Muscle layer of colon (tissue), 2 donors: ENCODE results near the gene STON2.

Source experiments
- H3K27ac ChIP-seq: one replicate; pipeline ENCODE4 v1.7.0; 2013; ENCODE audit warnings: low read depth, mild to moderate bottlenecking, low read length, moderate library complexity
- H3K27me3 ChIP-seq, 2 donors: one replicate each; pipeline ENCODE4 v1.7.0; 2013; ENCODE audit warnings: low read length in 2 of 2, mild to moderate bottlenecking in 2 of 2; ENCODE audit not compliant: insufficient read depth in 2 of 2, control insufficient read depth in 1 of 2
- H3K36me3 ChIP-seq: one replicate; pipeline ENCODE4 v1.7.0; 2013; ENCODE audit warnings: mild to moderate bottlenecking, low read length; ENCODE audit not compliant: insufficient read depth
- H3K4me1 ChIP-seq: one replicate; pipeline ENCODE4 v1.7.0; 2013; ENCODE audit warnings: mild to moderate bottlenecking, low read length; ENCODE audit not compliant: insufficient read depth
- H3K4me3 ChIP-seq, 2 donors: one replicate each; pipeline ENCODE4 v1.7.0; 2013; ENCODE audit warnings: low read length in 2 of 2, low read depth in 1 of 2, mild to moderate bottlenecking in 1 of 2, moderate library complexity in 1 of 2
- H3K9ac ChIP-seq: one replicate; pipeline ENCODE4 v1.7.0; 2013; ENCODE audit warnings: low read length
- H3K9me3 ChIP-seq: one replicate; pipeline ENCODE4 v1.7.0; 2013; ENCODE audit warnings: mild to moderate bottlenecking, low read length
- donor health status: abdominal sarcoma.
- donor health status: Adenocarcinoma of cecum.

The STON2 gene

DNA sequence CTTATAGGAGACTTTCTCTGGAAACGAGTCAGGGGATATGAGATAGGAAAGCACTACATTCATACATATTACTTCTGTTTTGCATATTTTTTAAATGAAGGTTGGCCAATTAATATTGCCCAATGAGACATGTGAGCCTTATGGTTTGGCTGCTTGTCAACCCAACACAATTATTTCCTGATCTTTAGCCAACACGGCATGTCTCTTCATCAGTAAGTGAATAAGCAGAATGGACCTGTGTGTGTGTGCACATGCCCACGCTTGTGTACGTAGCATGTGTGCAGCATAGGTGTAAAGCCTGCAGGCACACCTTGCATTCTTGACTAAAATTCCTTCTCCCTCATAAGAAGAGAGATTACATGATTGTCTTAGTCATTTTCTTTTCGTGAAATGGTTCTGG is 88.3 kb downstream of the STON2 start:
- no peak overlapping the region for H3K4me3 ChIP-seq
- H3K36me3 ChIP-seq = no peaks in the 10 kb centered on the region
- H3K4me1 ChIP-seq = no peaks in the 10 kb centered on the region
- no peak overlapping the region for H3K9ac ChIP-seq
- no peaks in the 10 kb centered on the region for H3K27me3 ChIP-seq
- H3K9me3 ChIP-seq = no peaks in the 10 kb centered on the region
- no peak overlapping the region for H3K27ac ChIP-seq

DNA sequence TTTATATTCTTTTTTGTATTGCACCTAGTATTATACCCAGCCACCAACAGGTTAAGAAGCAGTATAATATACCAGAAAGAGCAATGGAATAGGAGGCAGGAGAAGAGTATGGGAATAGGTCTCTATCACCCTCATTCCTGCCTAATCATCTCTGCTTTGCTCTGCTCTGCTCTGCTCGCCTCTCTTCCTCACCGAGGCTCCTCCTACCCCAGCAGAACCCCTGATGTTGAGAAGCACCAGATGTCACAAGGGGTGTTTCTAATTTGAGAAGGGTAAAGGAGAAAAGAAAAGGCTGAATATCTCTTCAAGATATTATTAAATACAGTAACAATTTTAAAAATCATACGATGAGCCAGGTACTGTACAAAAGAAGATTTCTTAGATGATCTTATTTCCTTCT is 89.0 kb downstream of the STON2 start:
- H3K4me1 ChIP-seq = no peaks in the 10 kb centered on the region
- H3K9ac ChIP-seq = no peak overlapping the region
- H3K4me3 ChIP-seq = no peak overlapping the region
- H3K27ac ChIP-seq = no peak overlapping the region
- H3K36me3 ChIP-seq = no peaks in the 10 kb centered on the region
- no peaks in the 10 kb centered on the region for H3K27me3 ChIP-seq
- no peaks in the 10 kb centered on the region for H3K9me3 ChIP-seq

DNA sequence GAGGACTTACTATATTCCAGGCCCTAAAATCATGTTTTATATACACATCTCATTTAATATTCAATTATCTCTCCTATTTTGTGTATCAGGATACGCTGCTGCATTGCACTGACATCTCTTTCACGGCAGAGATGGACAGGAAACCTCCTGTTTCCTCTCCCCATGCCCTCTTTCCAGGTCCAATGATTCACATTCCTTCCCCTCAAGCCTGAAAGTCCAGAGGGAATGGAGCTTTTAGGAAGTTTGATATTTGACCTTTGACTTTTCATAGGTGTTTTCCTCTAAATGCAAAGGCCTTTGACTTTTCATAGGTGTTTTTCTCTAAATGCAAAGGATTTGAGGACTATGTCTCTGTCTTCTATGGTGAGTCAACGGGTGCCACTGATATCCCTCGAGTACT is 89.5 kb downstream of the STON2 start:
- Histone ChIP-seq H3K4me1 (no peaks in the 10 kb centered on the region), H3K27me3 (no peaks in the 10 kb centered on the region), H3K9ac (no peak overlapping the region)

DNA sequence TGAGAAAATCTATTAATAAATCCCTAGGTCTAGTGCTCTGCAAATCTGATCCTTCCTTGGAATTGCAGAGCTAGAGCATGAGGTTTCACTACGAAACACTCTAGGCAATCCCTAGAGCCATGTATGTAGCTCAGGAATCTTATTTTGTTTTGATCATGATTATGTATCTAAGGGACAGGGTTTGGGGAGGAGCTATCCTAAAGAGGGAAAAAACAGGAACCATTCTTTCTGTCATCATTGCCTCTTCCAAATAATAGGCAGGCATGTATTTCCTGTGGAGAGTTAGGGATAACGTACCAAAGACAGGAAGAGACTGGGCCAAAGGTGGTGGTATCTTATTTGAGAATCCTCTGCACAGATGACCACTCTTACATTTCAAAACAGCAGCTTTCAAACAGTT is 90.6 kb downstream of the STON2 start:
- no peaks in the 10 kb centered on the region for H3K36me3 ChIP-seq
- H3K9ac ChIP-seq = no peak overlapping the region
- no peaks in the 10 kb centered on the region for H3K27me3 ChIP-seq
- H3K4me1 ChIP-seq = no peaks in the 10 kb centered on the region
- no peak overlapping the region for H3K27ac ChIP-seq
- no peaks in the 10 kb centered on the region for H3K9me3 ChIP-seq
- no peak overlapping the region for H3K4me3 ChIP-seq

More for the DNA sequence above, 89.5 kb downstream of the STON2 start:
- Histone ChIP-seq H3K36me3 (no peaks in the 10 kb centered on the region), H3K27ac (no peak overlapping the region), H3K4me3 (no peak overlapping the region), H3K9me3 (no peaks in the 10 kb centered on the region)

DNA sequence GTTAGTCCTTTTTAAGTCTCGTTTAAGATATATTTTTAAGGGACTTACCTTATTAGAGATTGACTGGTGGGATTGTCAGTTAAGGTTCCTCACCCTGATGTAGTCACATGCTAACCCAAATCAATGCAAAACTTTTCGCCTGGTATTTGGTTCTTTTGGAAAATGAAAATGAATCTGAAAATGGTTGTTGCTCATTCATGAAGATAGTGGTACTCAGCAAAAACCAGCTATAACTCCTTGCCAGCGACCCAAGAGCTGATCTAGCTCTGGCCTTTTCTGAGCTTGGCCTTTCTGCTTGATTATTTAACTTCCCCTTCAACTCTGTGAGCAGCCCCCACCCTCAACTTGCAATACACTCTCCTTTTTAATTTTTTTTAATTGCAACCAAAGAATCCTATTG is 94.4 kb downstream of the STON2 start:
- no peaks in the 10 kb centered on the region for H3K27me3 ChIP-seq
- no peaks in the 10 kb centered on the region for H3K36me3 ChIP-seq
- H3K27ac ChIP-seq = no peak overlapping the region
- no peak overlapping the region for H3K9ac ChIP-seq
- no peak overlapping the region for H3K4me3 ChIP-seq
- H3K4me1 ChIP-seq = no peaks in the 10 kb centered on the region
- H3K9me3 ChIP-seq = no peaks in the 10 kb centered on the region

DNA sequence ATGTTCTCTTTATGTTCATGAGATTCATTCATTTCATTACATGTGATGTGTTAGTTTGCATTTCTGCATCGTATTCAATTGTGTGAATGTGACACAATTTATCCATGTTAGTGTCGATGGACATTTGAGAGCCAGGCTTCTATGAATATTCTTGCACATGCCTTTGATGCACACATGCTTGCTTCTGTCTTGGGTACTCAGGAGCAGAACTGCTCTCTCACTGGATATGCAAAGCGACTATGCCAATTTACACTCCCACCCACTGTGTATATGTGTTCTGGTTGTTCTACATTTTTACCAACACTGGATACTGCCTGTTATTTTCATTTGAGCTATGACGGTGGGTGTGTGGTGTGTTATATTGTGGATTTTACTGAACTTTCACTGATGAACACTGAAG is 95.1 kb downstream of the STON2 start:
- Histone ChIP-seq H3K27ac (no peak overlapping the region), H3K9ac (no peak overlapping the region), H3K9me3 (no peaks in the 10 kb centered on the region)

DNA sequence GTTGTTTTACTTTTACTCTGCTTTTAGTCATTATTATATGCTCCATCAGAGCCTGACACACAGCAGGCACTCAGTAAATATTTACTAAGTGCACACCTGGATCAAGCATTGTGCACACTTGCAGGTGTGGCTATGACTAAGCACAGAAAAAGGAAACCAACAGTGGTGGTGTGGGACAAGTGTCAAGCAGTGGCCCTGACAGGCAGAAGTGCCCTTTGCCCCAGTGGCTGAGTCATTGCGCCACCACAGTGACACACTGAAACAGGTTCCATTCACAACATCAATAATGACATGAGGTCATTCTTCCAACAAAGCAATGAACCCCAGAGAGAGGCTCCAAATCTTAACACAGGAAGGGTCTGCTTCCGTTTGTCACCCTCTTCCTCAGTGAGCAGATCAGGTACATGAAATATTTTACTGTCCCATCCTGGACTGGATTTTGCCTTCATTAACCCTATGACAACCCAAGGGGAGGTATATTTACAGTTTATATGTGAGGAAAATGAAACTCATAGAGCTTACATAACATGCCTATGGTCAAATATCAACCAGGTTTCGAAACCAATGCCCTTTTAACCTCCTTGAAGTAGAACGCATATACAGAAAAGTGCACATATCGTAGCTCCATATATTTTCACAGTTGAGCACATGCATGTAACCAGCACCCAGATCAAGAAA is 96.7 kb downstream of the STON2 start:
- Histone ChIP-seq H3K27ac (no peak overlapping the region), H3K27me3 (no peaks in the 10 kb centered on the region), H3K4me1 (no peaks in the 10 kb centered on the region), H3K9me3 (no peaks in the 10 kb centered on the region), H3K36me3 (no peaks in the 10 kb centered on the region), H3K9ac (no peak overlapping the region), H3K4me3 (no peak overlapping the region)

More for the DNA sequence above, 95.1 kb downstream of the STON2 start:
- H3K36me3 ChIP-seq = no peaks in the 10 kb centered on the region
- no peaks in the 10 kb centered on the region for H3K4me1 ChIP-seq
- H3K27me3 ChIP-seq = no peaks in the 10 kb centered on the region
- H3K4me3 ChIP-seq = no peak overlapping the region

DNA sequence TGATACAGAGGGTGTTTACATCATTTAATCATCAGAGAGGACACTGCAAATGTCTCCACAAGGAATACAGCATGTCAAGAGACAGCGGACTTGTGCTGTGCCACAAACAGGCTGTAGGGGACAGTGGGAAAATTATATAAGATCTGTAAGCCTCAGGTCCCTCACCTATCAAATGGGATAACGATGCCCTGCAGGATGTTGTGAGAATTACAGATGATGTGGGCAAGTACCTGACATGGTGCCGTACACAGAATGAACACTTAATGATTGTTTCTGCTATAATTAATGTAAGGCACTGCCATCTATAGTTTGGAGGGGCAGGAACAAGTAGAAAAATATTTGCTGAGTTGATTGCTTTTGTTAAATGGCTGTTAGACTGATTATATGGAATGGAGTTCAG is 97.5 kb downstream of the STON2 start:
- H3K27ac ChIP-seq = no peak overlapping the region
- H3K4me1 ChIP-seq = no peaks in the 10 kb centered on the region
- no peaks in the 10 kb centered on the region for H3K9me3 ChIP-seq
- no peaks in the 10 kb centered on the region for H3K27me3 ChIP-seq
- no peak overlapping the region for H3K9ac ChIP-seq
- H3K4me3 ChIP-seq = no peak overlapping the region
- no peaks in the 10 kb centered on the region for H3K36me3 ChIP-seq

DNA sequence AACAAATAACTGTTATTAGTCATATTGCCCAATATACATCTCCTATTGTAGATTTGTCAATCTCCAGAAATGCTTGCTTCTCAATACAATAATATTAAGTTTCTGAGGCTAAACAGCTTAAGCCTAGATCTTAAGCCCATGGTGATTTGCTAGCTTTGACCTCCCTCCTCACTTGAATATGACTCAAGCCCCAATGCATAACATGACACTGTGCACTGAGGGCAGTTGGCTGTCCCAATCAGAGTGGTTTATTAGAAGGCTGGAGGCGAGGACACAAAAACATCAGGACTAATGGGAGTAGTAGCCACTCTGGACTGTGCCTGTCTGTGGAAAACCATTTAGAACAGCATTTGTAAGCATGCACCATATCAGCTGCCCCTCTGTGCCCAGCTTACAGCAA is 98.3 kb downstream of the STON2 start:
- Histone ChIP-seq H3K4me1 (no peaks in the 10 kb centered on the region), H3K4me3 (no peak overlapping the region), H3K27me3 (no peaks in the 10 kb centered on the region), H3K9ac (no peak overlapping the region), H3K36me3 (no peaks in the 10 kb centered on the region), H3K27ac (no peak overlapping the region), H3K9me3 (no peaks in the 10 kb centered on the region)

DNA sequence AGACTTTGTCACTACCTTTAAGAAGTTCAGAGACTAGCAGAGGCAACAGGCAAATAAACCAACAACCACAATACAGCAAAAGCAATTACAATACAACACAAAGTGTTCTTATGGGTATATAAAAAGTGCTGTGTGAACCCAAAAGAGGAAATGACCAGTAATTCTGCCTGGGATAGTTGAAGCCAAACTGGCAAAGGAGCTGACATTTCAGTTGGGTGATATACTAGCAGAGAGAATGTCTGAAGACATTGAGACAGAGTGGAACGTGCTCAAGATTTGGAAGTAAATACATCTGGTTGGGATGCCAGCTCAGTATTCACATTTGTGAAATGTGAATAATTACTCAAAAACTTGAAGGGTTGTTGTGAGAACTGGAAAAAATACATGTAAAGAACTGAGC is 98.8 kb downstream of the STON2 start:
- Histone ChIP-seq H3K27ac (no peak overlapping the region), H3K4me1 (no peaks in the 10 kb centered on the region), H3K9ac (no peak overlapping the region), H3K36me3 (no peaks in the 10 kb centered on the region), H3K4me3 (no peak overlapping the region), H3K27me3 (no peaks in the 10 kb centered on the region), H3K9me3 (no peaks in the 10 kb centered on the region)

DNA sequence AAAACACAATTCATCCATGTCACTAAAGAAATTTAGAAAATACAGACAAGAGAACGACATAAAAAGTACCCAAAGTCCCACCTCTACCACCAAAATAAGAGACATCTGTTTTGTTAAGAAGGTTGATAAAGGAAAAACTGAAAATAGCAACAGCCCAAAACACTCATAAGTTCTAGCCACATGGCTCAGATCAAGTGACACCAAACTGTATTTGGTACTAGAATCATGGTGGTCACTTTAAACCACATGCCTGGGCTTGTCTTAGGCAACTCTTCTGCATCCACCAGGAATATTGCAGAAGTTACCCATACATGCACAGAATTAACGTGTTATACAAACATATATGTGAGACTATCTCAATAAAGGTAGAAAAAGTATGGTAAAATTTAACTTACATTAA is 101.2 kb downstream of the STON2 start:
- Histone ChIP-seq H3K9me3 (no peaks in the 10 kb centered on the region), H3K36me3 (no peaks in the 10 kb centered on the region)

DNA sequence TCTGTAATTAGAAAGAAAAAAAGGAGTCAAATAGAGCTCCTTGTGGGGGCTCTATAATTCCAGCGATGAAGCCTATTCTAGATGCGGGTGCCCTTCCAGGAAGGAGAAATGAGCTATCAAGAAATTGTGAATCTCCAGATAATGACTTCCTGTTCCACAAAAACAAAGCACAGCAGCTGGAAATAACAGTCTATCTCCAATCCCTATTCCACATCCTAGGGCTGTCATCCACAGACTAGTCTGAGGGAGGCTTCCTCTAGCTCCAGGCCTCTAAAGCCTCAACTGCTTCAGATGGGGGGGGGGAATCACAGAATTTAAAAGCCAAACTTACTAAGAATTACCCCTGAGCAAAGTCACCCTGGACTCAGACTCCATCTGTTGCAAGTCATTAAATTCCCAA is 102.0 kb downstream of the STON2 start:
- no peak overlapping the region for H3K9ac ChIP-seq
- H3K4me3 ChIP-seq = no peak overlapping the region
- no peaks in the 10 kb centered on the region for H3K4me1 ChIP-seq
- no peak overlapping the region for H3K27ac ChIP-seq
- H3K27me3 ChIP-seq = no peaks in the 10 kb centered on the region
- no peaks in the 10 kb centered on the region for H3K9me3 ChIP-seq
- H3K36me3 ChIP-seq = no peaks in the 10 kb centered on the region

More for the DNA sequence above, 101.2 kb downstream of the STON2 start:
- H3K27ac ChIP-seq = no peak overlapping the region
- H3K4me3 ChIP-seq = no peak overlapping the region
- H3K9ac ChIP-seq = no peak overlapping the region
- H3K27me3 ChIP-seq = no peaks in the 10 kb centered on the region
- no peaks in the 10 kb centered on the region for H3K4me1 ChIP-seq
